MG63 (cell line): ENCODE data around the gene DHRSX. TPM values are rescaled to one million over a fixed set of nuclear protein-coding genes. Genes with fewer than 3 reads are reported as not detected.
"Not testable (repeated sequence)": the region's sequence is repeated elsewhere in the genome, so short reads cannot be mapped to it uniquely, and the experiment has no call there.

Experiments used
- DNase-seq: peaks from one replicate; pipeline ENCODE4 v3.0.0-alpha.2; 2020
- H3K27me3 ChIP-seq: fragments of 250-450 bp; sonication (Bioruptor Pico); 2 replicates; pipeline ENCODE4 v1.5.1; 2020; ENCODE audit warnings: mild to moderate bottlenecking, moderate library complexity
- H3K36me3 ChIP-seq: fragments of 250-450 bp; sonication (Bioruptor Pico); 2 replicates; pipeline ENCODE4 v1.5.1; 2020; ENCODE audit warnings: mild to moderate bottlenecking, moderate library complexity
- H3K4me3 ChIP-seq: fragments of 250-450 bp; sonication (Bioruptor Pico); 2 replicates; pipeline ENCODE4 v1.5.1; 2020; ENCODE audit warnings: mild to moderate bottlenecking, moderate library complexity
- H3K9me3 ChIP-seq: fragments of 250-450 bp; sonication (Bioruptor Pico); 2 replicates; pipeline ENCODE4 v1.5.1; 2020; ENCODE audit warnings: mild to moderate bottlenecking, moderate library complexity
- total RNA-seq: library from RNA; depleted of rRNA; stranded (reverse); fragments of >200 nt; shearing (Covaris generic); gene quantifications from 2 replicates; pipeline ENCODE4 v1.2.3, GENCODE V29; 2014; ENCODE audit warnings: low replicate concordance

The DHRSX gene
- total RNA-seq, 1 experiment from 2014 or later: 18.6 TPM

DNA sequence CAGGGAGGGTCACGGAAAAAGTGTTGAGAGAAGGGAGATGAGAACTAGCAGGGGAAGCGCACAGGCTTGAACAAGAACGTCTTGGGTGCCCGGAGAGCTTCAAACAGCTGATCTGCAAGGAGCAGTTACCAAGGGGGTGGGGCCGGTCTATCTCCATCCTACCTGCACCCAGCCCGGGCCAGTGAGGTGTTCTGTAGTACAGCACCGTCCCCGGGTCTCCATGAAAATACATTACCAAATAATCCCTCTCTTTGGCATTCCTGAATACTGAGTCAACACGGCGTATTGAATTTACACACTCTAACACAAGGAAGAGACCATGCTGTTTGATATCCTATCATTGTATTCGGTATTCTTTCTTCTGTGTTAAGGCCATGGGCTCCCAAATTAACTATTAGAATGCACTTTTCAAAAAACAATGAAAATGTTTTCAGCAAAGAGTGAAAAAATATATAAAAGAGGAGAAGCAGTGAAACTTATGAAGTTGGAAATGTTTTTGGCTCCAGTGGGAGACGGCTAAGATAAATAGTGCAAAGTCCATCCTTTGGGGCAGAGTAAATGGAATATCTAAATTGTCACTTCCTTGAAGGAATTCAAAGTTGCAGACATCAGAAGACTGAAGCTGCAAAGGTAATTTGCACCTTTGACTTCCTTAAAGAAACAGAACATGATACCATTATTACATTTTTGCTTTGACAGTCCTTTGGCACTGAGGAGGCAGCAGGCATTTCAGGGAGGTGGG is 90.3 kb downstream of the DHRSX start:
- peaks cover 19% of the 10 kb centered on the region for H3K36me3 ChIP-seq
- no peak overlapping the region for H3K4me3 ChIP-seq
- DNase-seq: no peak
- H3K27me3 ChIP-seq: no peaks in the 10 kb centered on the region
- H3K9me3 ChIP-seq: peaks cover 6% of the 10 kb centered on the region; the same call in 1 of the 2 replicates

DNA sequence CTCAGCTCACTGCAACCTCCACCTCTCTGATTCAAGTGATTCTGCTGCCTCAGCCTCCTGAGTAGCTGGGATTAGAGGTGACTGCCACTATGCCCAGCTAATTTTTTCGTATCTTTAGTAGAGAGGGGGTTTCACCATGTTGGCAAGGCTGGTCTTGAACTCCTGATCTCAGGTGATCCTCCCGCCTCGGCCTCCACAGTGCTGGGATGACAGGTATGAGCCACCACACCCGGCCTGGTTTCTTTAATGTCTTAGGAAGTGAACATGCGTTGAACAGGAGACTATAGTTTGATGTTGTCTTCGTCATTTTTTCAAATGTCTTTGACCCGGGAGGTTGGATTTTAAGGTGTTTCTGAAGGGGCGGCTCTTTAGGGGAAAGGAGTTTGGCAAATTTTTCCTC is 91.0 kb downstream of the DHRSX start:
- no peaks in the 10 kb centered on the region for H3K27me3 ChIP-seq
- peaks cover 6% of the 10 kb centered on the region; the same call in 1 of the 2 replicates for H3K9me3 ChIP-seq
- H3K36me3 ChIP-seq: peaks cover 19% of the 10 kb centered on the region
- no peak for DNase-seq
- no peak overlapping the region for H3K4me3 ChIP-seq

DNA sequence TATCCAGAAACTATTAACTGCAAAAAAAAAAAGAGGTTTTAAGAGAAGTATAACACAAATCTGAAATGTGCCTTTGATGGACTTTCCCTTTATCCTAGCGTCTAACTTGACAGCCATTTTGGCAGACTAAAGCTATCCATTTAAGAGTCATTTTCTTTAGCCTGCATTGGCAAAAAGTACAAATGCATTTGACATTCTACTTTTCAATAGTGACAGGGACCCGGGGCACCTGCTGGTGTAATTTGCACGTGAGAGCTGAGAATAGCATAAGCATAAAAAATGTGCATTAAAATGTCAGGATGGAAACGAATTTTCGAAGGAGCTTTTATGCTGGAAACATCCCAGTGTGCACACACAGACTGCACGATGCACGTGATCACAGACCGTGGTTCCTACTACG is 91.9 kb downstream of the DHRSX start:
- DNase-seq: no peak
- H3K36me3 ChIP-seq: peaks cover 19% of the 10 kb centered on the region
- H3K27me3 ChIP-seq: no peaks in the 10 kb centered on the region
- peaks cover 6% of the 10 kb centered on the region; the same call in 1 of the 2 replicates for H3K9me3 ChIP-seq
- no peak overlapping the region for H3K4me3 ChIP-seq

DNA sequence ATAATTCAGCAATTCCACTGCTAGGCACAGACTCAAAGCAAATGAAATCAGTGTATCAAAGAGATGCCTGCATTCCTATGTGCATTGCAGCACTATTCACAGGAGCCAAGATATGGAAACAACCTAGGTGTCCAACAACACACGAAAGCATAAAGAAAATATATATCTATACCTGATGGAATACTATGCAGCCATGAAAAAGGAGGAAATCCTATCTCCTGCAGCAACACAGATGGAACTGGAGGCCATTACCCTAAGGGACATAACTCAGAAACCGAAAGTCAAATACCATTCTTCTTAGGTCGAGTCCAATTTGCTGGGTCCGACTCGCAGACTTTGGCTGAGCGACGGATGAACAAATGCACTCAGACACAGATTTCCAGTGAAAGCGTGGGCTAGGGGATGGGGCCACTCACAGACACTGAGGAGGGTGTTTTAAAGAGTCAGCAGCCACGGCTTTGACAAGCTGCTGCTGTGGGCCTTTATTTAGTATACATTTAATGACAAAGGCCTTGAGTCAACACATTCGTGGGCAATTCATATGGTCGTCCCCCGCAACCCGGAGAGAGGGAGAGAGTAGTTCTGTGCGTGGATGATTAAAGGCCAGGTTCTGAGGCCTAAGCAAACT is 93.8 kb downstream of the DHRSX start:
- H3K36me3 ChIP-seq: peaks cover 26% of the 10 kb centered on the region
- H3K4me3 ChIP-seq: no peak overlapping the region
- peaks cover 6% of the 10 kb centered on the region; the same call in 1 of the 2 replicates for H3K9me3 ChIP-seq
- H3K27me3 ChIP-seq: no peaks in the 10 kb centered on the region
- DNase-seq: no peak

DNA sequence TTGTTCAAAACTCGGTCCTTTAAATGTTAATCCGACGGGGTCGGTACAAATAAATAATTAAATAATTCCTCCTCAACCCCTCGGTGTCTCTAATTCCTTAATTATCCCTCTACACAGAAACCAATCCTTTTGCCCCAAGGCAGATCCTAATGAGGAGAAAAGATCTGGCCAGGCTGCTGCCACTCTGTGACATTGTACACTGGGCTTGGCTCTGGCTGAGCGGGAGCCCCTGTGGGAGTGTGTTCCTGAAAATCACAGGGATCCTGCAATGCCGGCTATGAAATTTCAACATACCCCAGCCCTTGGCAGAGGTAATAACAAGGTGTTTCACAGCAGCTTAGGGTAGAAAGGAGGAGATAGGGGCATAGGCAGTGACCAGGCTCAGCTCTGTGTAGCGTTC is 96.0 kb downstream of the DHRSX start:
- Histone ChIP-seq H3K27me3 (no peaks in the 10 kb centered on the region), H3K36me3 (peaks cover 26% of the 10 kb centered on the region), H3K9me3 (peaks cover 6% of the 10 kb centered on the region; the same call in 1 of the 2 replicates), H3K4me3 (no peak overlapping the region)
- DNase-seq: no peak

DNA sequence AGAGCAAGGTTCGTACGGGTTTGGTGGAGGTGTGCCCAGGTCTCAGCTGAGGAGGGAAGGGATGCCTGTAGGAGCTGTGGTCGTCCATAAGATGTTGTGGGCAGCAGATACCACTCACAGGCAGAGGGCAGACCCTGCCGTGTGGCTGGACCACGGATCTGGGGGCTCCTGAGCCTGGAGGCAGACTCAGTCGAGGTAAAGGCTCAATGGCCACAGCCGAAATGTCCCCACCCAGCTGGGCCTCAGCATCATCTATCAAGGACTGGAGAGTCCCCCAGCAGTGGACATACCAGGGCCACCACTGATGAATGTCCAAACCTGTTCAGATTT is 98.5 kb downstream of the DHRSX start:
- Histone ChIP-seq H3K4me3 (no peak overlapping the region), H3K36me3 (peaks cover 14% of the 10 kb centered on the region), H3K27me3 (no peaks in the 10 kb centered on the region)

DNA sequence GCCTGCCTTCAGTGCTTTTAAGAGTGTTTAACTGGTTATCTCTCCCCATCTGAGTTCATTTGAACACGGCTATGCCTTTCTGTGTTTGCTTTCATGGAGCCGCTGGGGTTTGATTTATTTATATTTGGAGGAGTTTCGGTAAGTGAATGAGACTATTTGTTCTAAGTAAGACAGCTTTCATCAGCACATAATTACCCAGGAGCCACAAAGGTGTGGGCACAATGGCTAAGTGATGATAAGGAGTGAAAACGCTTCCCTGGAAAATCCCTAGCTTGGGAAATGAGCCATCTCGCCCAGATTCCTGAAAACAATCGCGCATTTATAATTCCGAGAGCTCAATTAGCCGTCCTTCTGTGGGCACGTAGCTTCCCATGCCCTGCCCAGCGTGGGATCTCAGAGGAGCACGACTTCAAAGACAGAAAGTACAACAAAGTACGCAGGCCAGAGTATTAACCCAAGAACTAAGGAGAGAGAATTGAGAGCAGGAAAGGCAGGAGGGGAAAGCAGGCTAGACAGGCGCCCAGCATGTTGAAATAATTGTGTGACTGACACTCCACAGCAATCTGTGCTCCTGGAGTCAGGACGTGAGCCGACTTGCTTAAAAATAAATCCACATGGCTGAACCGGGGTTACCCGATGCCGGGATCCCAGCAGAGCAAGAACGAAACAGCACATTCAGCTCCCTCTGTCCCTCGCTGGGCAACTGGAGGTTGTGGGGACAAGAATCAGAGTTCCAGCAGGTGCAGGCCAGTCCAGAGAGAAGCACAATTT is 99.0 kb downstream of the DHRSX start:
- H3K27me3 ChIP-seq: no peaks in the 10 kb centered on the region
- H3K4me3 ChIP-seq: no peak overlapping the region
- DNase-seq: no peak
- peaks cover 9% of the 10 kb centered on the region for H3K36me3 ChIP-seq
- H3K9me3 ChIP-seq: peaks cover under 1% of the 10 kb centered on the region; the same call in 1 of the 2 replicates

More for the DNA sequence above, 98.5 kb downstream of the DHRSX start:
- DNase-seq: no peak
- peaks cover 3% of the 10 kb centered on the region; the same call in 1 of the 2 replicates for H3K9me3 ChIP-seq

DNA sequence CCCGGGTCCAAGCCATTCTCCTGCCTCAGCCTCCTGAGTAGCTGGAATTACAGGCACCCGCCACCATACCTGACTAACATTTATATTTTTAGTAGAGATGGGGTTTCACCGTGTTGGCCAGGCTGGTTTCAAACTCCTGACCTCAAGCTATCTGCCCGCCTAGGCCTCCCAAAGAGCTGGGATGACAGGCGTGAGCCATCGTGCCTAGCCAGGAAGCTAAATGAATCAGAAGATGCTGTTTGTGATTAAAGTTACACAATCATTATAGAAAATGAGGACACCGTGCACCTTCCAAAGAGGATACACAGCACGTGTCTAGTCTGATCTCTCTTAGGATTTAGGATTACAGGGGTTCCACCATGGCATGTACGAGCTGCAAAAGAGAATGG is 99.6 kb downstream of the DHRSX start:
- Histone ChIP-seq H3K9me3 (no peaks in the 10 kb centered on the region), H3K4me3 (no peak overlapping the region), H3K27me3 (no peaks in the 10 kb centered on the region), H3K36me3 (peaks cover 7% of the 10 kb centered on the region)
- no peak for DNase-seq

DNA sequence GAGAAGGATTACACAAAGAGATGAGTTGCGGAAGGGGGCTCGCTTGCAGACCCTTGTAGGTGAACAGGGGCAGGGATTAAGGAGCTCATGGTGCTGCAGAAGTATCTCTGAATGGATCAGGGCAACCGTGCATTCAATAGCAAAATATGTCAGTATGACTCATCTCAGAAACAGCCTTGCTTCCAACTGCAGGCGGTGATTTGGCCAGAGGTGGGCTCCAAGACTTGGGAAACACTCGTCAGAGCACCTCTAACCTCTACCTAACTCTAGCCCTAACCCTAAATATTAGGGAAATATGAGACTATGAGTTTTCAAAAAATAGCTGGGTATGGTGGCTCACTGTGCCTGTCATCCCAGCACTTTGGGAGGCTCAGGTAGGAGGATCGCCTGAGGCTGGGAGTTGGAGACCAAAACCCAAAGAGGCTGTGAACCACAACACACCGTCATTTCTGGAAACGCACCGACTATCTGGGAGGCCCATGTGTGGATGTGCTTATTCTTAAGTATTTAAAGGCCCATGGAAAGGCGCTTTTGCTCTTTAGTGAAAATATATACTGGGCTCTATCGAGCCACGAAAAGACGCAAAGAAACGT is 102.6 kb downstream of the DHRSX start:
- Histone ChIP-seq H3K9me3 (no peaks in the 10 kb centered on the region), H3K36me3 (peaks cover 3% of the 10 kb centered on the region), H3K4me3 (no peak overlapping the region), H3K27me3 (no peaks in the 10 kb centered on the region)
- DNase-seq: peak; percentile 78

DNA sequence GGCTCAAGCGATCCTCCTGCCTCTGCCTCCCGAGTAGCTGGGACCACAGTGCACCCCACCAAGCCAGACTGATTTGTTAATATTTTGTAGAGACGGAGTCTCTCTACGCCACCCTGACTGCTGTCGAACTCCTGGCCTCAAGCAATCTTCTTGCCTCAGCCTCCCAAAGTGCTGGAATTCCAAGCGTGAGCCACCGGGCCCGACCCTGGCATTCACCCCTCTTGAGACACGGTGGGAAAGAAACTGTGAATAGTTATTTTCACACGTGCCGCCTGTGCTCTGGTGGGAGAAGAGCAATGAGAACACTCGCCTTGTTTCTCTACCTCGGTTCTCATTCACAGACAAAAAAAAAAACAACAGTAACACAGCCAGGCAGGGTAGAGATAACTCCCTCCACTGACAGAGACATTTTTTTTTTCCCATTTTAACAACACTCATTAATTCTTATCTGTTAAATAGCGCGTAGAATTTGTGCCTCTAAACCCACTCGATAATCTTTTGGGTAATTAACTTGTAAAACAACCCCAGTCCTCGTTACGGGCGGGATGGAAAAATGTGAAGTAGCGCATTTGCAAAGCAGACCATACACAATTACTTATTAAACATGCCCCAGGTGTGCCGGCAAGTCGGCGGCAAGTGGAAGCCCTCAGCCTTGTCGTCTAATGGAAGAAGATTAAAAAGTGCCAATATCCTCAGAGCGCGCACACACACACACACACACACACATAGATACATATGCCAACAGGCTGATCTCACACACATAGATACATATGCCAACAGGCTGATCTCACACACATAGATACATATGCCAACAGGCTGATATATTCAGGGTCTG is 103.3 kb downstream of the DHRSX start:
- peak; percentile 17 for DNase-seq
- Histone ChIP-seq H3K36me3 (no peaks in the 10 kb centered on the region), H3K27me3 (no peaks in the 10 kb centered on the region), H3K9me3 (no peaks in the 10 kb centered on the region), H3K4me3 (no peak overlapping the region)

DNA sequence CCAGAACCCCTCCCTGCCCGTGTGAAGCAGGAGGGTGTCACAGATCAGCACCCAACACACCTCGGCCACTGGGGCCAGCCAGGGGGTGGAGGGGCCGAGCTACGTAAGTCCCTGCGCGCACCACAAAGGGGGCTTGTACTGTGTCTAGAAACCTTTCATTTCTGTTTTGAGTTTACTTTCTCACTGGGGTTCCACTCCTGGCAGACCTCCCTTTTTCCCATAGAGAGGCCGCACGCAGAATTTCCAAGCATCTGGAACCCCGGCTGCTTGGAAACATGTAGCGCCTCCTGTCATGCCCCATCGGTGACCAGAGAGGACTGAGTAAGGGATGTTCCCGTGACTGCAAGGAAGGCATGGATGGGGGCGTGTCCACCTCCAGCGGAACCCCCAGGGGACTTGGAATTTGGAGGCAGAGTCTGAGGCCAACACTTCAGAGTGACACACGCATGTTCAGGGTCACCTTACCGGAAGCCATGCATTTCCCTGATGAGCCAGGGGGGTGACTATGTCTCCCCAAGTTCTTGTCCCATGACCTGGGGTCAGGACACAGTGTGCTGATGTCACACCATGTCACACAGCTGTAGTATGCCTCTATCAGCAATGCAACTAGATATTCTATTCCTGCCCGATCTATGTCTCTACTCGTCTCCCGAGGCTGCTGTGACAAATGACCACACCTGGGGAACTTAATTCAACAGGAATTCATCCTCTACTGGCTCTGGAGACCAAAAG is 105.3 kb downstream of the DHRSX start:
- no peak for DNase-seq
- H3K4me3 ChIP-seq: no peak overlapping the region
- no peaks in the 10 kb centered on the region for H3K27me3 ChIP-seq
- peaks cover 8% of the 10 kb centered on the region for H3K9me3 ChIP-seq
- H3K36me3 ChIP-seq: peaks cover 10% of the 10 kb centered on the region

DNA sequence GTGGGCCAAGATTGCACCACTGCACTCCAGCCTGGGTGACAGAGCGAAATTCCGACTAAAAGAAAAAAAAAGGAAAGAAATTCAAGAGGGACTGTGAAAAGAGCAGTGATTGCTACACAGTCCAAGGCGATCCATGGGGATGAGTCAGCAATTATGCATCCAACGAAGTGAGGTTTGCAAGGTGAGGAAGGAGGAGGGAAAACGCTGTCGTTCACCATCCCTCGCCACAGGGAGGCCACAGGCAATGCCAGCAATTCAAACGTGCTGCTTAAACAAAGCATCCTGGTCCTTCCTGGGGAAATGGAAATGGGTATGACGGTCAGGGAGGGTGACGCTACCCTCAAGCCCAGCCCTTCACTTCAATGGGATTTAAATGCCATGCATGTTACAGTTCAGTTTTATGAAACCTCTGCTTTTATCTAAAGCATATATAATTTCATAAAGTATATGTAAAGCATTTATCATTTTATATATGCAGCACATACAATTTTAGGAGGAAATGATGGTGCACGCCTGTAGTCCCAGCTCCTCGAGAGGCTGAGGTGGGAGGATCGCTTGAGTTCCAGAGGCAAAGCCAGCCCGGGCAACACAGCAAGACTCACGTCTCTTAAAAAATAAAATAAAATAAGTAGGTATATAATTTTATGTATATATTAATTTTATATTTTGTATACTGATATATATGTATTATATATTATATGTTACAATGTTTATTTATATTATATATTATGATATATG is 108.7 kb downstream of the DHRSX start:
- H3K4me3 ChIP-seq: no peak overlapping the region
- peaks cover 8% of the 10 kb centered on the region for H3K9me3 ChIP-seq
- no peaks in the 10 kb centered on the region for H3K27me3 ChIP-seq
- DNase-seq: peak; percentile 66
- peaks cover 13% of the 10 kb centered on the region for H3K36me3 ChIP-seq

DNA sequence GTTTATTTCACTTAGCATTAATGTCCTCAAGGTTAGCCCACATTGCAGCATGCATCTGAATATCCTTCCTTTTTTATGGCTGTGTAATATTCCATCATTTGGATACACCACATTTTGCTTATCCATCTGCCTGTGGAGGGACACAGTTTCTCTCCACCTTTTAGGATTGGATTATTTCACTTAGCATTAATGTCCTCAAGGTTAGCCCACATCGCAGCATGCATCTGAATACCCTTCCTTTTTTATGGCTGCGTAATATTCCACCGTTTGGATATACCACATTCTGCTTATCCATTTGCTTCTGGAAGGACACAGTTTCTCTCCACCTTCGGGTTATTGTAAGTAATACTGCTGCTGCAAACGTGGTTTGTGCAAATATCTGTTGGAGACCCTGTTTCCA is 110.0 kb downstream of the DHRSX start:
- H3K9me3 ChIP-seq: peaks cover 8% of the 10 kb centered on the region
- no peak for DNase-seq
- no peak overlapping the region for H3K4me3 ChIP-seq
- peaks cover 13% of the 10 kb centered on the region for H3K36me3 ChIP-seq
- no peaks in the 10 kb centered on the region for H3K27me3 ChIP-seq

DNA sequence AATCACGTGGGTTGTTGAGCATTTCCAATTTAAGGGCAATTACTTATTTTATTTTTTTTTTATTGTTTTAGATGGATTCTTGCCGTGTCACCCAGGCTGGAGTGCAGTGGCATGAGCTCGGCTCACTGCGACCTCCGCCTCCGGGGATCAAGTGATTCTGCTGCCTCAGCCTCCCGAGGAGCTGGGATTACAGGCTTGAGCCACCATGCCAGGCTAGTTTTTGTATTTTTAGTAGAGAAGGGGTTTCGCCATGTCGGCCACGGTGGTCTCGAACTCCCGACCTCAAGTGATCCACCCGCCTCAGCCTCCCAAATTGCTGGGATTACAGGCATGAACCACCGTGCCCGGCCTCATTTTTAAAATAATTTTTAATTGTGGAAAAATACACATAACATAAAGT is 111.0 kb downstream of the DHRSX start:
- peaks cover 18% of the 10 kb centered on the region for H3K36me3 ChIP-seq

DNA sequence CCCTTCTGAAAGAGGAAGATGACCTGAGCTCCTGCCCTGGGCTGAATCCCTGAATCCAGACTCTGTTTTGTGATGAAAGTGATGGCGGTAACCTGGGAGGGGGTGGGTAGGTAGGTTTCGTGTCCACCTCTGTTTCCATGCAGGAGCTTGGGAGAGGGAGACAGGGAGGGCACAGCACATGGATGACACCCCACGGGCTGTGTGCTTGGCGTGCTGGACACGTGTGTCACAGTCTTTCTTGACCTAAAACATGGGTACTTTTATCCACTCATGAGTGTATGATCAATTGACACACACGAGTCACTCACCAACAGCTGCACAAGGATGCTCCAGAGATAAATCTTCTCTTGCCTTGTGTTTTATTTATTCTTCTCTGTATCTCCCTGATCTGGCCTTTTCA is 111.5 kb downstream of the DHRSX start:
- no peak for DNase-seq
- peaks cover 18% of the 10 kb centered on the region for H3K36me3 ChIP-seq
- H3K4me3 ChIP-seq: no peak overlapping the region
- H3K27me3 ChIP-seq: no peaks in the 10 kb centered on the region
- H3K9me3 ChIP-seq: peaks cover 16% of the 10 kb centered on the region

More for the DNA sequence above, 111.0 kb downstream of the DHRSX start:
- not testable (repeated sequence) for H3K4me3 ChIP-seq, DNase-seq, H3K27me3 ChIP-seq
- peaks cover 16% of the 10 kb centered on the region for H3K9me3 ChIP-seq
